HG03442 (cell line): ENCODE results near the gene NTM.

ENCODE experiments used
- ATAC-seq: cut with Tn5 transposase; IDR thresholded peaks from one replicate; pipeline ENCODE4 v1.9.1; 2021; ENCODE audit warnings: mild to moderate bottlenecking, moderate library complexity; ENCODE audit not compliant: unreplicated experiment

The NTM gene

GRCh38 chr11:131540676-131541075 is 170.3 kb downstream of the NTM start:
- no peak for ATAC-seq

GRCh38 chr11:131543389-131544025 is 173.1 kb downstream of the NTM start:
- no peak for ATAC-seq

- no peak for ATAC-seq
Measured at GRCh38 chr11:131544591-131544990, 174.2 kb downstream of the NTM start.

- ATAC-seq: no peak
Measured at GRCh38 chr11:131546218-131546895, 175.9 kb downstream of the NTM start.

- no peak for ATAC-seq
Measured at GRCh38 chr11:131549099-131549498, 178.7 kb downstream of the NTM start.

GRCh38 chr11:131549770-131550169 is 179.4 kb downstream of the NTM start:
- no peak for ATAC-seq

GRCh38 chr11:131560287-131560686 is 189.9 kb downstream of the NTM start:
- ATAC-seq: no peak

- no peak for ATAC-seq
Measured at GRCh38 chr11:131561501-131561900, 191.1 kb downstream of the NTM start.

- no peak for ATAC-seq
Measured at GRCh38 chr11:131561972-131562371, 191.6 kb downstream of the NTM start.

GRCh38 chr11:131568318-131568717 is 197.9 kb downstream of the NTM start:
- ATAC-seq: no peak

GRCh38 chr11:131571571-131571970 is 201.2 kb downstream of the NTM start:
- ATAC-seq: no peak

- no peak for ATAC-seq
Measured at GRCh38 chr11:131572423-131572822, 202.0 kb downstream of the NTM start.

- ATAC-seq: peak; percentile 68
Measured at GRCh38 chr11:131579932-131580387, 209.5 kb downstream of the NTM start.

- no peak for ATAC-seq
Measured at GRCh38 chr11:131580476-131580875, 210.1 kb downstream of the NTM start.

GRCh38 chr11:131581046-131581445 is 210.6 kb downstream of the NTM start:
- no peak for ATAC-seq

GRCh38 chr11:131582021-131582525 is 211.7 kb downstream of the NTM start:
- ATAC-seq: no peak

- no peak for ATAC-seq
Measured at GRCh38 chr11:131583421-131583820, 213.0 kb downstream of the NTM start.

GRCh38 chr11:131583938-131584337 is 213.5 kb downstream of the NTM start:
- ATAC-seq: no peak

GRCh38 chr11:131584785-131585592 is 214.6 kb downstream of the NTM start:
- ATAC-seq: no peak

- ATAC-seq: no peak
Measured at GRCh38 chr11:131588057-131588456, 217.6 kb downstream of the NTM start.

GRCh38 chr11:131591051-131591461 is 220.6 kb downstream of the NTM start:
- no peak for ATAC-seq

GRCh38 chr11:131592152-131592551 is 221.7 kb downstream of the NTM start:
- ATAC-seq: no peak
